K562 (cell line): ENCODE data around the gene PPP1R16B. TPM values are rescaled to one million over a fixed set of nuclear protein-coding genes. Genes with fewer than 3 reads are reported as not detected.

ENCODE experiments used
- CBX3 ChIP-seq, 2 experiments: IDR thresholded peaks; 1 replicate in 1 of 2; 2 replicates in 1 of 2; pipeline ENCODE4 v1.6.1; 2012; ENCODE audit warnings: inconsistent platforms in 2 of 2, low read length in 2 of 2, borderline replicate concordance in 1 of 2, control low read depth in 1 of 2
- FOXJ2 ChIP-seq: fragments of 200-800 bp; sonication (Bioruptor generic); IDR thresholded peaks from 2 replicates; pipeline ENCODE4 v1.6.1; 2016; ENCODE audit warnings: missing genetic modification characterization, missing compliant biosample characterization
- FOXP1 ChIP-seq: sonication (generic); formaldehyde crosslinking; IDR thresholded peaks from 2 replicates; pipeline ENCODE4 v1.8.0; 2022; ENCODE audit warnings: mild to moderate bottlenecking, missing genetic modification reagents
- GABPB1 ChIP-seq: sonication (generic); formaldehyde crosslinking; IDR thresholded peaks from 2 replicates; pipeline ENCODE4 v1.8.0; 2022; ENCODE audit warnings: mild to moderate bottlenecking, missing genetic modification reagents
- HDAC6 ChIP-seq: IDR thresholded peaks from 2 replicates; pipeline ENCODE4 v1.6.1; 2012; ENCODE audit warnings: low read depth, mild to moderate bottlenecking, control low read depth, inconsistent platforms, low read length, moderate library complexity
- JUN ChIP-seq, 2 experiments: sonication (generic) in 1 of 2; formaldehyde crosslinking in 1 of 2; IDR thresholded peaks; 2 replicates each; pipeline versions ENCODE4 v1.6.1 to v1.8.0; 2012 to 2022; ENCODE audit warnings: borderline replicate concordance in 2 of 2, mild to moderate bottlenecking in 2 of 2, improper control_type of control experiment in 1 of 2, low read depth in 1 of 2, low read length in 1 of 2, missing genetic modification reagents in 1 of 2
- MYC ChIP-seq, 2 experiments: fragments of 250-450 bp in 1 of 2; sonication (Bioruptor Pico) in 1 of 2; IDR thresholded peaks; 2 replicates each; pipeline versions ENCODE4 v1.5.1 to v1.6.1; 2012 to 2021; ENCODE audit warnings: low read depth in 2 of 2, borderline replicate concordance in 1 of 2, improper control_type of control experiment in 1 of 2, low read length in 1 of 2, mild to moderate bottlenecking in 1 of 2, moderate library complexity in 1 of 2
- NUFIP1 ChIP-seq: fragments of 450-650 bp; IDR thresholded peaks from 2 replicates; pipeline ENCODE4 v1.6.1; 2018; ENCODE audit not compliant: partially characterized antibody
- POU5F1 ChIP-seq: fragments of 150-350 bp; IDR thresholded peaks from 2 replicates; pipeline ENCODE4 v1.6.1; 2014; ENCODE audit warnings: borderline replicate concordance, low read length, low read depth, mild to moderate bottlenecking; ENCODE audit not compliant: partially characterized antibody
- PRPF4 ChIP-seq: fragments of 200-400 bp; formaldehyde crosslinking; IDR thresholded peaks from one replicate; pipeline ENCODE4 v1.6.1; 2017; ENCODE audit warnings: low read length, low read depth, mild to moderate bottlenecking; ENCODE audit not compliant: insufficient read depth, poor library complexity, severe bottlenecking
- SMARCE1 ChIP-seq: fragments of 450-650 bp; IDR thresholded peaks from 2 replicates; pipeline ENCODE4 v1.7.1; 2016; ENCODE audit warnings: mild to moderate bottlenecking
- SMC3 ChIP-seq: conservative IDR thresholded peaks from 2 replicates; pipeline ENCODE4 v1.6.1; 2011; ENCODE audit warnings: low read depth, low read length, improper control_type of control experiment; ENCODE audit not compliant: insufficient read depth
- SP1 ChIP-seq: sonication (generic); formaldehyde crosslinking; IDR thresholded peaks from 2 replicates; pipeline ENCODE4 v1.8.1; 2022; ENCODE audit warnings: mild to moderate bottlenecking, missing genetic modification reagents
- TBL1XR1 ChIP-seq, 2 experiments: IDR thresholded peaks; 2 replicates each; pipeline ENCODE4 v1.6.1; 2012; ENCODE audit warnings: improper control_type of control experiment in 2 of 2, low read length in 2 of 2, mild to moderate bottlenecking in 1 of 2
- ZNF232 ChIP-seq: sonication (generic); formaldehyde crosslinking; IDR thresholded peaks from 2 replicates; pipeline ENCODE4 v1.8.0; 2022; ENCODE audit warnings: mild to moderate bottlenecking, missing genetic modification reagents
- ZNF764 ChIP-seq: fragments of 250-450 bp; sonication (Bioruptor Pico); IDR thresholded peaks from 2 replicates; pipeline ENCODE4 v1.4.0; 2020; ENCODE audit warnings: low read depth, mild to moderate bottlenecking, moderate library complexity
- polyA plus RNA-seq, 8 experiments: library from polyadenylated mRNA; depleted of rRNA in 4 of 8; stranded (reverse) in 5 of 8; unstranded in 3 of 8; fragments of >200 nt; fragmentation: Nextera tagmentation in 2 of 8; fragmentation: Illumina TruSeq in 1 of 8; extraction: Ambion mirVana in 2 of 8; extraction: Trizol in 1 of 8; gene quantifications; 2 replicates each; pipeline versions ENCODE4 v1.2.1 to v1.2.3, GENCODE V29; 2011 to 2014; ENCODE audit warnings: inconsistent platforms in 1 of 8, missing spikeins in 1 of 8
- total RNA-seq, 7 experiments: library from RNA; depleted of rRNA in 6 of 7; stranded (reverse); fragments of >200 nt in 6 of 7; fragmentation: Illumina TruSeq in 2 of 7; extraction: Trizol in 2 of 7; gene quantifications; 2 replicates each; pipeline versions ENCODE4 v1.2.1 to v1.2.3, GENCODE V29; 2011 to 2021; ENCODE audit warnings: low replicate concordance in 1 of 7
- TF ChIP-seq, protein P1 (sequence below): fragments of 450-650 bp; IDR thresholded peaks from 2 replicates; pipeline ENCODE4 v1.6.1; 2016; ENCODE audit warnings: borderline replicate concordance
- TF ChIP-seq, protein P2 (sequence below): fragments of 200-800 bp; sonication (Bioruptor generic); IDR thresholded peaks from 2 replicates; pipeline ENCODE4 v1.6.1; 2016; ENCODE audit warnings: missing genetic modification characterization, missing compliant biosample characterization
- TF ChIP-seq, protein P3 (sequence below): sonication (generic); formaldehyde crosslinking; IDR thresholded peaks from 2 replicates; pipeline ENCODE4 v1.8.0; 2022; ENCODE audit warnings: mild to moderate bottlenecking, missing genetic modification reagents

PPP1R16B gene
- total and polyA plus RNA-seq, 9 of the 15 experiments (the other 6 are each of a cell fraction or from before 2014, with no cell fraction given) = 1.5 to 11.5 (median 6.8) TPM

DNA sequence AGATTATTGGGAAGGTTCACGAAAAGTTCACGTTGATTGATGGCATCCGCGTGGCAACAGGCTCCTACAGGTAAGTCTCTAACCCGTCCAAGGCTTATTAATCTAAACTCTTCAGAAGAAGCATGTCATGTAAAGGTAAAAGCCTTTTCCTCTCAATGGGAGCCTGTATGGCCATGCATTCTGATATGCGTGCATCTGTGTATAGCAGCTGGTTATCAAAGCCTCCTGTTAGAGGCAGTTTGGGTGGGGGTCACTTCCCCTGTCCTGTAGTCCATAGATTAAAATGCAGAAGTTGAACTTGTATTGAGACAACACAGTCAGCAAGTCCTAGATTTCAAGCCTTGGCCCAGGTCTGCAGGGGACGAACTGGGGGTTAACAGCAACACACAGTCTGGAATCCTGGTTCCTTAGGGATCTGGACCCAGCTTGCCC lies 142.4 kb downstream of the PPP1R16B start (continued):
- TF ChIP-seq, protein P1, sequence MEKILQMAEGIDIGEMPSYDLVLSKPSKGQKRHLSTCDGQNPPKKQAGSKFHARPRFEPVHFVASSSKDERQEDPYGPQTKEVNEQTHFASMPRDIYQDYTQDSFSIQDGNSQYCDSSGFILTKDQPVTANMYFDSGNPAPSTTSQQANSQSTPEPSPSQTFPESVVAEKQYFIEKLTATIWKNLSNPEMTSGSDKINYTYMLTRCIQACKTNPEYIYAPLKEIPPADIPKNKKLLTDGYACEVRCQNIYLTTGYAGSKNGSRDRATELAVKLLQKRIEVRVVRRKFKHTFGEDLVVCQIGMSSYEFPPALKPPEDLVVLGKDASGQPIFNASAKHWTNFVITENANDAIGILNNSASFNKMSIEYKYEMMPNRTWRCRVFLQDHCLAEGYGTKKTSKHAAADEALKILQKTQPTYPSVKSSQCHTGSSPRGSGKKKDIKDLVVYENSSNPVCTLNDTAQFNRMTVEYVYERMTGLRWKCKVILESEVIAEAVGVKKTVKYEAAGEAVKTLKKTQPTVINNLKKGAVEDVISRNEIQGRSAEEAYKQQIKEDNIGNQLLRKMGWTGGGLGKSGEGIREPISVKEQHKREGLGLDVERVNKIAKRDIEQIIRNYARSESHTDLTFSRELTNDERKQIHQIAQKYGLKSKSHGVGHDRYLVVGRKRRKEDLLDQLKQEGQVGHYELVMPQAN = peak; percentile 55; the same call in 1 of the 2 replicates
- TF ChIP-seq SP1 (CRISPR knock-in tag) = peak; percentile 63; the same call in 1 of the 2 replicates
- TF ChIP-seq, protein P2, sequence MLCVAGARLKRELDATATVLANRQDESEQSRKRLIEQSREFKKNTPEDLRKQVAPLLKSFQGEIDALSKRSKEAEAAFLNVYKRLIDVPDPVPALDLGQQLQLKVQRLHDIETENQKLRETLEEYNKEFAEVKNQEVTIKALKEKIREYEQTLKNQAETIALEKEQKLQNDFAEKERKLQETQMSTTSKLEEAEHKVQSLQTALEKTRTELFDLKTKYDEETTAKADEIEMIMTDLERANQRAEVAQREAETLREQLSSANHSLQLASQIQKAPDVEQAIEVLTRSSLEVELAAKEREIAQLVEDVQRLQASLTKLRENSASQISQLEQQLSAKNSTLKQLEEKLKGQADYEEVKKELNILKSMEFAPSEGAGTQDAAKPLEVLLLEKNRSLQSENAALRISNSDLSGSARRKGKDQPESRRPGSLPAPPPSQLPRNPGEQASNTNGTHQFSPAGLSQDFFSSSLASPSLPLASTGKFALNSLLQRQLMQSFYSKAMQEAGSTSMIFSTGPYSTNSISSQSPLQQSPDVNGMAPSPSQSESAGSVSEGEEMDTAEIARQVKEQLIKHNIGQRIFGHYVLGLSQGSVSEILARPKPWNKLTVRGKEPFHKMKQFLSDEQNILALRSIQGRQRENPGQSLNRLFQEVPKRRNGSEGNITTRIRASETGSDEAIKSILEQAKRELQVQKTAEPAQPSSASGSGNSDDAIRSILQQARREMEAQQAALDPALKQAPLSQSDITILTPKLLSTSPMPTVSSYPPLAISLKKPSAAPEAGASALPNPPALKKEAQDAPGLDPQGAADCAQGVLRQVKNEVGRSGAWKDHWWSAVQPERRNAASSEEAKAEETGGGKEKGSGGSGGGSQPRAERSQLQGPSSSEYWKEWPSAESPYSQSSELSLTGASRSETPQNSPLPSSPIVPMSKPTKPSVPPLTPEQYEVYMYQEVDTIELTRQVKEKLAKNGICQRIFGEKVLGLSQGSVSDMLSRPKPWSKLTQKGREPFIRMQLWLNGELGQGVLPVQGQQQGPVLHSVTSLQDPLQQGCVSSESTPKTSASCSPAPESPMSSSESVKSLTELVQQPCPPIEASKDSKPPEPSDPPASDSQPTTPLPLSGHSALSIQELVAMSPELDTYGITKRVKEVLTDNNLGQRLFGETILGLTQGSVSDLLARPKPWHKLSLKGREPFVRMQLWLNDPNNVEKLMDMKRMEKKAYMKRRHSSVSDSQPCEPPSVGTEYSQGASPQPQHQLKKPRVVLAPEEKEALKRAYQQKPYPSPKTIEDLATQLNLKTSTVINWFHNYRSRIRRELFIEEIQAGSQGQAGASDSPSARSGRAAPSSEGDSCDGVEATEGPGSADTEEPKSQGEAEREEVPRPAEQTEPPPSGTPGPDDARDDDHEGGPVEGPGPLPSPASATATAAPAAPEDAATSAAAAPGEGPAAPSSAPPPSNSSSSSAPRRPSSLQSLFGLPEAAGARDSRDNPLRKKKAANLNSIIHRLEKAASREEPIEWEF (CRISPR knock-in tag) = peak; percentile 92
- no peak for TF ChIP-seq ZNF764 (CRISPR knock-in tag)
- no peak for TF ChIP-seq NUFIP1
- 0 out of 2 replicates have a peak, but pooled peaks have one; percentile 58 for TF ChIP-seq JUN (IDR thresholded peaks at IDR 0.05; ENCODE audit: borderline replicate concordance, low read depth, low read length)
- no peak for TF ChIP-seq JUN (CRISPR knock-in tag; IDR thresholded peaks at IDR 0.05; ENCODE audit: borderline replicate concordance)
- 0 out of 2 replicates have a peak, but pooled peaks have one; percentile 24 for TF ChIP-seq FOXP1 (CRISPR knock-in tag)
- peak; percentile 80 for TF ChIP-seq MYC (IDR thresholded peaks at IDR 0.05; ENCODE audit: low read depth, low read length)
- TF ChIP-seq MYC (CRISPR knock-in tag; IDR thresholded peaks at IDR 0.05; ENCODE audit: borderline replicate concordance, low read depth) = no peak
- TF ChIP-seq SMARCE1 = peak; percentile 93
- no peak for TF ChIP-seq POU5F1
- no peak for TF ChIP-seq ZNF232 (CRISPR knock-in tag)
- no peak for TF ChIP-seq FOXJ2 (tag)
- no peak for TF ChIP-seq SMC3
- peak in 1 of 2 experiments; percentile 49; a peak in 1 of 3 replicates for TF ChIP-seq CBX3 (IDR thresholded peaks at IDR 0.05; ENCODE audit: borderline replicate concordance in 1 of 2, low read length in 2 of 2)
- peak; percentile 63 for TF ChIP-seq GABPB1 (CRISPR knock-in tag)
- TF ChIP-seq TBL1XR1 (IDR thresholded peaks at IDR 0.05; ENCODE audit: low read length in 2 of 2) = peak; percentile 95 to 97
- TF ChIP-seq, protein P3, sequence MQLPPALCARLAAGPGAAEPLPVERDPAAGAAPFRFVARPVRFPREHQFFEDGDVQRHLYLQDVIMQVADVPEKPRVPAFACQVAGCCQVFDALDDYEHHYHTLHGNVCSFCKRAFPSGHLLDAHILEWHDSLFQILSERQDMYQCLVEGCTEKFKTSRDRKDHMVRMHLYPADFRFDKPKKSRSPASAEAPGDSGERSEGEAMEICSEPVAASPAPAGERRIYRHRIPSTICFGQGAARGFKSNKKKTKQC = no peak
- no peak for TF ChIP-seq HDAC6
- no peak for TF ChIP-seq PRPF4
